GM10266 (cell line): ENCODE measurements around the gene COL6A2.
"Not testable (repeated sequence)": the region's sequence is repeated elsewhere in the genome, so short reads cannot be mapped to it uniquely, and the experiment has no call there.

Experiments used
- DNase-seq: peaks from one replicate; pipeline ENCODE4 v3.0.0; 2012; ENCODE audit errors: extremely low spot score
- CTCF ChIP-seq: IDR thresholded peaks from 2 replicates; pipeline ENCODE4 v1.5.1; 2012; ENCODE audit warnings: mild to moderate bottlenecking, low read depth; ENCODE audit not compliant: control insufficient read depth, insufficient read depth; ENCODE audit errors: missing control alignments

Gene COL6A2

GRCh38 chr21:46131838-46132651 lies 34.1 kb downstream of the COL6A2 start:
- no peak for DNase-seq
- no peak for TF ChIP-seq CTCF

- TF ChIP-seq CTCF = no peak
- no peak for DNase-seq
These were observed 38.0 kb downstream of the COL6A2 start for GRCh38 chr21:46135782-46136395.

GRCh38 chr21:46136739-46137349 lies 38.9 kb downstream of the COL6A2 start:
- no peak for DNase-seq
- no peak for TF ChIP-seq CTCF

GRCh38 chr21:46137908-46138307 lies 40.0 kb downstream of the COL6A2 start:
- no peak for TF ChIP-seq CTCF
- DNase-seq = no peak

- no peak for DNase-seq
These were observed 40.6 kb downstream of the COL6A2 start for GRCh38 chr21:46138383-46138970.

GRCh38 chr21:46139686-46140085 lies 41.8 kb downstream of the COL6A2 start:
- TF ChIP-seq CTCF = no peak

More at GRCh38 chr21:46138383-46138970, 40.6 kb downstream of the COL6A2 start:
- TF ChIP-seq CTCF = no peak

GRCh38 chr21:46140352-46141003 lies 42.6 kb downstream of the COL6A2 start:
- DNase-seq = not testable (repeated sequence)

More at GRCh38 chr21:46139686-46140085, 41.8 kb downstream of the COL6A2 start:
- no peak for DNase-seq
